Measurements from ENCODE around the gene MYB.

DNA sequence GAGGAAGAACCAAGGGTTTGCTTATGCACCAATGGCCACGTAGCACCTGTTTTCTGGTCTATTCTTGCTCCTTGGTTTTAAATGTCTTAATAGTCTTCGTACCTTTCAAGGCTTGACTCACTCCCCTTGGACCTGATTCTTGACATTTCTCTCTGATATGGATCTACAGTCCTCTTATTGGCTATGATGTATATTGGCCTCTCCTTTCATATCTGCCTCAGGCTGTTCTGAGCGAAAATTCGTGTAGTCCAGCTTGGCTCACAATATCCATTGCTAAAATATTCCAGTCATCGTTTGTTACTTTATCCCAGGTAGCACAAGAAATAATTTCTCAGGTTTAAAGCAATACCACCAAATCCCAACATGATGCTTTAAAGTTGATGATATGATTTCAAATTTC, 59.6 kb downstream of the MYB start:
- TF ChIP-seq, protein P1, sequence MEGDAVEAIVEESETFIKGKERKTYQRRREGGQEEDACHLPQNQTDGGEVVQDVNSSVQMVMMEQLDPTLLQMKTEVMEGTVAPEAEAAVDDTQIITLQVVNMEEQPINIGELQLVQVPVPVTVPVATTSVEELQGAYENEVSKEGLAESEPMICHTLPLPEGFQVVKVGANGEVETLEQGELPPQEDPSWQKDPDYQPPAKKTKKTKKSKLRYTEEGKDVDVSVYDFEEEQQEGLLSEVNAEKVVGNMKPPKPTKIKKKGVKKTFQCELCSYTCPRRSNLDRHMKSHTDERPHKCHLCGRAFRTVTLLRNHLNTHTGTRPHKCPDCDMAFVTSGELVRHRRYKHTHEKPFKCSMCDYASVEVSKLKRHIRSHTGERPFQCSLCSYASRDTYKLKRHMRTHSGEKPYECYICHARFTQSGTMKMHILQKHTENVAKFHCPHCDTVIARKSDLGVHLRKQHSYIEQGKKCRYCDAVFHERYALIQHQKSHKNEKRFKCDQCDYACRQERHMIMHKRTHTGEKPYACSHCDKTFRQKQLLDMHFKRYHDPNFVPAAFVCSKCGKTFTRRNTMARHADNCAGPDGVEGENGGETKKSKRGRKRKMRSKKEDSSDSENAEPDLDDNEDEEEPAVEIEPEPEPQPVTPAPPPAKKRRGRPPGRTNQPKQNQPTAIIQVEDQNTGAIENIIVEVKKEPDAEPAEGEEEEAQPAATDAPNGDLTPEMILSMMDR (IDR thresholded peaks at IDR 0.05; ENCODE audit: poor library complexity), result no peak
- TF ChIP-seq EZH2phosphoT487 (IDR thresholded peaks at IDR 0.05; ENCODE audit: low read depth, severe bottlenecking, unreplicated experiment), result no peak

All from hepatocyte (in vitro differentiated cells).